ENCODE results near the gene OTOR. TPM values are rescaled to one million over a fixed set of nuclear protein-coding genes. Genes with fewer than 3 reads are reported as not detected.

Gene OTOR
- total and polyA plus RNA-seq, 2 of the 13 experiments (the other 11 are each of a cell fraction or from before 2014, with no cell fraction given), result not detected

DNA sequence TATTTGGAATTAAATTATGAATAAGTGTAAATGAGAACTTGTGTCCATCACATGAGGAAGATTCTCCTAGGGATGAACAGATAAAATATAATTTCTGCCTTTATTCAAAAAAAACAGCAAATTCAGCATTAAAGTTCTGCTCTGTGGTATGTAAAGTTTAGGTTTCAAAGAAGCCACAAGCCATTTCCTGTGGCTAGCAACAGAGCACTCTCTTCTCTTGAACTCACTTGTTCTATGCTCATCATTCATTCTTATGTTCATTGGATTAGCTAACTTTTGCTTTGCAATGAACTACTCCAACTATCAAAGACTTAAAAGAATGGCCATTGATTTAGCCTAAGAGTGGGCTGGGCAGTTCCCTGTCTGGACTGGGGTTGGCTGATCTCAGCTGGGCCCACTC, 39.1 kb upstream of the OTOR start:
- no peaks in the 10 kb centered on the region for H3K36me3 ChIP-seq (replicated peaks in 1 of 2; ENCODE audit: control insufficient read depth in 1 of 2, insufficient read depth in 2 of 2, low read length in 2 of 2)
- DNase-seq (ENCODE audit: low spot score) (no peak), FAIRE-seq (no peak), ATAC-seq (no peak)
- CTCF ChIA-PET (ENCODE audit: low intra/inter-chr PET ratio, low total read pairs), result no interaction called here
- H3K9me3 ChIP-seq (ENCODE audit: low read length), result peaks cover 14% of the 10 kb centered on the region
- BruUV-seq (replicated peaks), result no TSS peak
- intact Hi-C loops (cut with micrococcal nuclease; ENCODE audit: unreplicated experiment) (no loop called here), in situ Hi-C loops (cut with HindIII; ENCODE audit: extremely low pct_ligation_motif_present, low pct_unique_long_range_greater_than_20kb) (no loop called here)
- H3K79me2 ChIP-seq (ENCODE audit: insufficient read depth, low read length), result no peaks in the 10 kb centered on the region
- H2AFZ ChIP-seq (ENCODE audit: low read length), result no peak overlapping the region
- no peak overlapping the region for H3K4me3 ChIP-seq (replicated peaks in 1 of 3; ENCODE audit: insufficient read depth in 1 of 3, low read depth in 2 of 3, low read length in 3 of 3)
- POLR2A ChIA-PET, result no interaction called here
- TF ChIP-seq ASH2L (IDR thresholded peaks at IDR 0.05; ENCODE audit: insufficient read length, low read depth, low read length), result no peak
- peak; percentile 80 to 85 for TF ChIP-seq MAFK (conservative IDR thresholded peaks at IDR 0.05 in 1 of 2, IDR thresholded peaks at IDR 0.05 in 1 of 2; ENCODE audit: low read length in 2 of 2)
- TF ChIP-seq MAFF (IDR thresholded peaks at IDR 0.05; ENCODE audit: low read depth, low read length), result peak; percentile 81
- H4K20me1 ChIP-seq (ENCODE audit: insufficient read depth, low read length), result no peaks in the 10 kb centered on the region
- no peak overlapping the region for H3K27ac ChIP-seq (ENCODE audit: extremely low read length, insufficient read depth, low read length)
- peaks cover 19% of the 10 kb centered on the region for H3K4me1 ChIP-seq (ENCODE audit: insufficient read depth, low read length)
- H3K4me2 ChIP-seq (ENCODE audit: low read depth, low read length), result no peak overlapping the region
- peaks cover 5 to 20% of the 10 kb centered on the region in 2 experiments; a peak in 3 of 5 replicates for H3K27me3 ChIP-seq (ENCODE audit: control insufficient read depth in 1 of 2, insufficient read depth in 2 of 2, low read length in 2 of 2)
- no peak overlapping the region for H3K9ac ChIP-seq (ENCODE audit: insufficient read depth, low read depth, low read length)

DNA sequence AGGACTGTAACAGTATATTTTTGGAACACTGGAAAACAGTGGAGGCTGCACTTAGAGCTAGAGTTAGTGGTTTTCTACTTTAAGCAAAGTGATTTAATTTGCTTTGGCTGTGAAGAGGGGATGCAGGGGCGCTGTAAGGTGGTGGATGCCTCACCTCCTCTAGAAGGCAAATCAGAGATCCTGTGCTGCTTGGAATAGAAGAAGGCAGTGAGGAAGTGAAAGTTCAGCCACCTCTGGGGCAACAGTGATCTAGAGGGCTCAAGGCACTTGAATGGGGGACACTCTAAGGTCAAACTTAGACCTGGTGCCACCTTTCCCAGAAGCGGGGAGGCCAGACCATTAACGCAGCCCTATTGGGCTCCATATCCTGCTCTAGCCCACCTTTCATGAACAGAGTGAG, 37.4 kb upstream of the OTOR start:
- DNase-seq (ENCODE audit: low spot score) (no peak), ATAC-seq (no peak), FAIRE-seq (no peak)
- 11% methylated on average over 3 of the region's 3 CpGs for WGBS (ENCODE audit: low lambda C conversion rate)
- H3K27me3 ChIP-seq (ENCODE audit: control insufficient read depth in 1 of 2, insufficient read depth in 2 of 2, low read length in 2 of 2), result peaks cover 5 to 36% of the 10 kb centered on the region in 2 experiments; a peak in 3 of 5 replicates
- intact Hi-C loops (cut with micrococcal nuclease; ENCODE audit: unreplicated experiment) (no loop called here), in situ Hi-C loops (cut with HindIII; ENCODE audit: extremely low pct_ligation_motif_present, low pct_unique_long_range_greater_than_20kb) (no loop called here)
- no peak overlapping the region for H3K27ac ChIP-seq (ENCODE audit: extremely low read length, insufficient read depth, low read length)
- no peaks in the 10 kb centered on the region for H3K36me3 ChIP-seq (replicated peaks in 1 of 2; ENCODE audit: control insufficient read depth in 1 of 2, insufficient read depth in 2 of 2, low read length in 2 of 2)
- no peaks in the 10 kb centered on the region for H3K79me2 ChIP-seq (ENCODE audit: insufficient read depth, low read length)
- ChIA-PET POLR2A (no interaction called here), CTCF (ENCODE audit: low intra/inter-chr PET ratio, low total read pairs) (no interaction called here)
- peaks cover 19% of the 10 kb centered on the region for H3K4me1 ChIP-seq (ENCODE audit: insufficient read depth, low read length)
- H4K20me1 ChIP-seq (ENCODE audit: insufficient read depth, low read length), result no peaks in the 10 kb centered on the region
- H2AFZ ChIP-seq (ENCODE audit: low read length), result no peak overlapping the region
- no TSS peak for BruUV-seq (replicated peaks)
- peaks cover 11% of the 10 kb centered on the region for H3K9me3 ChIP-seq (ENCODE audit: low read length)
- no peak overlapping the region for H3K4me3 ChIP-seq (replicated peaks in 1 of 3; ENCODE audit: insufficient read depth in 1 of 3, low read depth in 2 of 3, low read length in 3 of 3)
- H3K9ac ChIP-seq (ENCODE audit: insufficient read depth, low read depth, low read length), result no peak overlapping the region
- no peak overlapping the region for H3K4me2 ChIP-seq (ENCODE audit: low read depth, low read length)
- TF ChIP-seq, protein P1, sequence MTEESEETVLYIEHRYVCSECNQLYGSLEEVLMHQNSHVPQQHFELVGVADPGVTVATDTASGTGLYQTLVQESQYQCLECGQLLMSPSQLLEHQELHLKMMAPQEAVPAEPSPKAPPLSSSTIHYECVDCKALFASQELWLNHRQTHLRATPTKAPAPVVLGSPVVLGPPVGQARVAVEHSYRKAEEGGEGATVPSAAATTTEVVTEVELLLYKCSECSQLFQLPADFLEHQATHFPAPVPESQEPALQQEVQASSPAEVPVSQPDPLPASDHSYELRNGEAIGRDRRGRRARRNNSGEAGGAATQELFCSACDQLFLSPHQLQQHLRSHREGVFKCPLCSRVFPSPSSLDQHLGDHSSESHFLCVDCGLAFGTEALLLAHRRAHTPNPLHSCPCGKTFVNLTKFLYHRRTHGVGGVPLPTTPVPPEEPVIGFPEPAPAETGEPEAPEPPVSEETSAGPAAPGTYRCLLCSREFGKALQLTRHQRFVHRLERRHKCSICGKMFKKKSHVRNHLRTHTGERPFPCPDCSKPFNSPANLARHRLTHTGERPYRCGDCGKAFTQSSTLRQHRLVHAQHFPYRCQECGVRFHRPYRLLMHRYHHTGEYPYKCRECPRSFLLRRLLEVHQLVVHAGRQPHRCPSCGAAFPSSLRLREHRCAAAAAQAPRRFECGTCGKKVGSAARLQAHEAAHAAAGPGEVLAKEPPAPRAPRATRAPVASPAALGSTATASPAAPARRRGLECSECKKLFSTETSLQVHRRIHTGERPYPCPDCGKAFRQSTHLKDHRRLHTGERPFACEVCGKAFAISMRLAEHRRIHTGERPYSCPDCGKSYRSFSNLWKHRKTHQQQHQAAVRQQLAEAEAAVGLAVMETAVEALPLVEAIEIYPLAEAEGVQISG (CRISPR knock-in tag; IDR thresholded peaks at IDR 0.05), result no peak
- TF ChIP-seq, protein P2, sequence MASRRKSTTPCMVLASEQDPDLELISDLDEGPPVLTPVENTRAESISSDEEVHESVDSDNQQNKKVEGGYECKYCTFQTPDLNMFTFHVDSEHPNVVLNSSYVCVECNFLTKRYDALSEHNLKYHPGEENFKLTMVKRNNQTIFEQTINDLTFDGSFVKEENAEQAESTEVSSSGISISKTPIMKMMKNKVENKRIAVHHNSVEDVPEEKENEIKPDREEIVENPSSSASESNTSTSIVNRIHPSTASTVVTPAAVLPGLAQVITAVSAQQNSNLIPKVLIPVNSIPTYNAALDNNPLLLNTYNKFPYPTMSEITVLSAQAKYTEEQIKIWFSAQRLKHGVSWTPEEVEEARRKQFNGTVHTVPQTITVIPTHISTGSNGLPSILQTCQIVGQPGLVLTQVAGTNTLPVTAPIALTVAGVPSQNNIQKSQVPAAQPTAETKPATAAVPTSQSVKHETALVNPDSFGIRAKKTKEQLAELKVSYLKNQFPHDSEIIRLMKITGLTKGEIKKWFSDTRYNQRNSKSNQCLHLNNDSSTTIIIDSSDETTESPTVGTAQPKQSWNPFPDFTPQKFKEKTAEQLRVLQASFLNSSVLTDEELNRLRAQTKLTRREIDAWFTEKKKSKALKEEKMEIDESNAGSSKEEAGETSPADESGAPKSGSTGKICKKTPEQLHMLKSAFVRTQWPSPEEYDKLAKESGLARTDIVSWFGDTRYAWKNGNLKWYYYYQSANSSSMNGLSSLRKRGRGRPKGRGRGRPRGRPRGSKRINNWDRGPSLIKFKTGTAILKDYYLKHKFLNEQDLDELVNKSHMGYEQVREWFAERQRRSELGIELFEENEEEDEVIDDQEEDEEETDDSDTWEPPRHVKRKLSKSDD (CRISPR knock-in tag; IDR thresholded peaks at IDR 0.05; ENCODE audit: low read depth), result no peak
- TF ChIP-seq ETV6 (CRISPR knock-in tag; conservative IDR thresholded peaks at IDR 0.05), result no peak
- no peak for TF ChIP-seq ZNF773 (CRISPR knock-in tag; IDR thresholded peaks at IDR 0.05; ENCODE audit: borderline replicate concordance)
- TF ChIP-seq ZNF446 (CRISPR knock-in tag; IDR thresholded peaks at IDR 0.05), result no peak
- TF ChIP-seq, protein P3, sequence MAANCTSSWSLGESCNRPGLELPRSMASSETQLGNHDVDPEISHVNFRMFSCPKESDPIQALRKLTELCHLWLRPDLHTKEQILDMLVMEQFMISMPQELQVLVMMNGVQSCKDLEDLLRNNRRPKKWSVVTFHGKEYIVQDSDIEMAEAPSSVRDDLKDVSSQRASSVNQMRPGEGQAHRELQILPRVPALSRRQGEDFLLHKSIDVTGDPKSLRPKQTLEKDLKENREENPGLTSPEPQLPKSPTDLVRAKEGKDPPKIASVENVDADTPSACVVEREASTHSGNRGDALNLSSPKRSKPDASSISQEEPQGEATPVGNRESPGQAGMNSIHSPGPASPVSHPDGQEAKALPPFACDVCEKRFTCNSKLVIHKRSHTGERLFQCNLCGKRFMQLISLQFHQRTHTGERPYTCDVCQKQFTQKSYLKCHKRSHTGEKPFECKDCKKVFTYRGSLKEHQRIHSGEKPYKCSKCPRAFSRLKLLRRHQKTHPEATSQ (CRISPR knock-in tag; IDR thresholded peaks at IDR 0.05; ENCODE audit: borderline replicate concordance), result no peak
- TF ChIP-seq XRCC5 (optimal IDR thresholded peaks at IDR 0.05; ENCODE audit: low read length), result no peak

Measured in HepG2 (cell line).